Stomach (tissue), 4 donors: Measurements from ENCODE around the gene NUDT4.

ENCODE experiments used
- POLR2A ChIP-seq, 4 donors: fragments of 450-650 bp; IDR thresholded peaks; one replicate each; pipeline ENCODE4 v1.6.1; 2016; ENCODE audit warnings: antibody characterized with exemption in 4 of 4, control low read depth in 2 of 4, mild to moderate bottlenecking in 1 of 4, moderate library complexity in 1 of 4
- POLR2AphosphoS5 ChIP-seq, 3 donors: sonication (generic); formaldehyde crosslinking; IDR thresholded peaks; one replicate each; pipeline ENCODE4 v1.6.1; 2016; ENCODE audit warnings: antibody characterized with exemption in 3 of 3
- TF ChIP-seq, protein P1 (sequence below), 7 experiments: fragments of 450-650 bp in 4 of 7; fragments of 200-600 bp in 3 of 7; sonication (generic) in 3 of 7; IDR thresholded peaks; one replicate each; pipeline ENCODE4 v1.5.1; 2016 to 2019; ENCODE audit warnings: antibody characterized with exemption in 7 of 7, control low read depth in 2 of 7, mild to moderate bottlenecking in 1 of 7

GRCh38 chr12:93375906-93376305, 1.8 kb upstream of the NUDT4 start:
- TF ChIP-seq, protein P1, sequence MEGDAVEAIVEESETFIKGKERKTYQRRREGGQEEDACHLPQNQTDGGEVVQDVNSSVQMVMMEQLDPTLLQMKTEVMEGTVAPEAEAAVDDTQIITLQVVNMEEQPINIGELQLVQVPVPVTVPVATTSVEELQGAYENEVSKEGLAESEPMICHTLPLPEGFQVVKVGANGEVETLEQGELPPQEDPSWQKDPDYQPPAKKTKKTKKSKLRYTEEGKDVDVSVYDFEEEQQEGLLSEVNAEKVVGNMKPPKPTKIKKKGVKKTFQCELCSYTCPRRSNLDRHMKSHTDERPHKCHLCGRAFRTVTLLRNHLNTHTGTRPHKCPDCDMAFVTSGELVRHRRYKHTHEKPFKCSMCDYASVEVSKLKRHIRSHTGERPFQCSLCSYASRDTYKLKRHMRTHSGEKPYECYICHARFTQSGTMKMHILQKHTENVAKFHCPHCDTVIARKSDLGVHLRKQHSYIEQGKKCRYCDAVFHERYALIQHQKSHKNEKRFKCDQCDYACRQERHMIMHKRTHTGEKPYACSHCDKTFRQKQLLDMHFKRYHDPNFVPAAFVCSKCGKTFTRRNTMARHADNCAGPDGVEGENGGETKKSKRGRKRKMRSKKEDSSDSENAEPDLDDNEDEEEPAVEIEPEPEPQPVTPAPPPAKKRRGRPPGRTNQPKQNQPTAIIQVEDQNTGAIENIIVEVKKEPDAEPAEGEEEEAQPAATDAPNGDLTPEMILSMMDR (IDR thresholded peaks at IDR 0.05) = no peak
- no peak for TF ChIP-seq POLR2A (IDR thresholded peaks at IDR 0.05)
- no peak for TF ChIP-seq POLR2AphosphoS5 (IDR thresholded peaks at IDR 0.05)
